ENCODE data around the gene KCND3. TPM values are rescaled to one million over a fixed set of nuclear protein-coding genes. Genes with fewer than 3 reads are reported as not detected.

Gene KCND3
- total and polyA plus RNA-seq, 2 donors (not counting 3 experiments of a cell fraction or from before 2014, with no cell fraction given) = 0.03 TPM; not detected in 1

- FAIRE-seq (no peak), DNase-seq (ENCODE audit: low read depth, low spot score) (no peak)
- Histone ChIP-seq H3K9ac (replicated peaks; ENCODE audit: extremely low read depth, insufficient read depth, low read length) (peak overlapping the region; percentile 14), H3K4me3 (replicated peaks in 1 of 3; ENCODE audit: insufficient read depth in 1 of 3, low read depth in 1 of 3, low read length in 3 of 3) (no peak overlapping the region), H3K4me2 (ENCODE audit: insufficient read depth, low read length) (no peak overlapping the region), H3K27ac (ENCODE audit: insufficient read depth, low read depth, low read length) (peak overlapping the region; percentile 89), H2AFZ (ENCODE audit: low read depth, low read length) (no peak overlapping the region), H4K20me1 (replicated peaks; ENCODE audit: control insufficient read depth, extremely low read depth, insufficient read depth, low read length) (no peaks in the 10 kb centered on the region), H3K27me3 (ENCODE audit: control insufficient read depth in 2 of 2, insufficient read depth in 2 of 2, low read length in 2 of 2) (no peaks in the 10 kb centered on the region), H3K9me1 (replicated peaks; ENCODE audit: control insufficient read depth, extremely low read depth, insufficient read depth, low read length) (no peaks in the 10 kb centered on the region), H3K9me3 (replicated peaks; ENCODE audit: control insufficient read depth, insufficient read depth, low read length) (no peaks in the 10 kb centered on the region), H3K36me3 (ENCODE audit: control insufficient read depth in 2 of 2, extremely low read depth in 1 of 2, insufficient read depth in 2 of 2, low read length in 2 of 2) (no peaks in the 10 kb centered on the region), H3K4me1 (ENCODE audit: control insufficient read depth, extremely low read depth, insufficient read depth, low read length) (peaks cover 31% of the 10 kb centered on the region), H3K79me2 (ENCODE audit: control insufficient read depth, insufficient read depth, low read length) (no peaks in the 10 kb centered on the region)
- ChIA-PET CTCF (interaction anchor here (1.3 to 4.3 kb wide), 4 partner anchors 11 to 37 kb away, joined by 4 to 30 read pairs (median 10); no protein-coding TSS in a partner anchor), POLR2A (no interaction called here)
- intact Hi-C loops (cut with micrococcal nuclease) = loop anchor here (1.0 to 10.0 kb wide), 2 partner anchors 23 to 768 kb away; partner anchors contain the start of genes DDX20 and LRIF1
- no TSS peak for BruUV-seq (replicated peaks)
- no peak for TF ChIP-seq POLR2AphosphoS5 (IDR thresholded peaks at IDR 0.05; ENCODE audit: insufficient read depth, low read depth, low read length)
- no peak for TF ChIP-seq POLR2A (IDR thresholded peaks at IDR 0.05; ENCODE audit: low read depth, low read length)
- no peak for TF ChIP-seq MAX (IDR thresholded peaks at IDR 0.05; ENCODE audit: insufficient read depth, insufficient read length)
- TF ChIP-seq MYC (IDR thresholded peaks at IDR 0.05; ENCODE audit: low read depth, low read length) = no peak
- TF ChIP-seq EZH2 (IDR thresholded peaks at IDR 0.05; ENCODE audit: borderline replicate concordance, low read depth, low read length, severe bottlenecking) = no peak
- TF ChIP-seq GATA2 (IDR thresholded peaks at IDR 0.05; ENCODE audit: insufficient read depth, insufficient read length, low read depth, low read length) = no peak
- no peak for TF ChIP-seq CTCF (IDR thresholded peaks at IDR 0.05; ENCODE audit: extremely low read depth in 1 of 2, insufficient read depth in 1 of 2, low read depth in 1 of 2, low read length in 2 of 2)
- no peak for TF ChIP-seq JUN (IDR thresholded peaks at IDR 0.05; ENCODE audit: borderline replicate concordance, insufficient read depth, insufficient read length, low read depth)
- TF ChIP-seq FOS (IDR thresholded peaks at IDR 0.05; ENCODE audit: borderline replicate concordance, insufficient read depth, low read length) = no peak
- dilution Hi-C loops (cut with MboI; ENCODE audit: extremely low pct_ligation_motif_present, low sequenced_read_pairs) = no loop called here
Observed at GRCh38 chr1:111732718-111733117, 256.8 kb downstream of the KCND3 start.

Data from endothelial cell of umbilical vein (primary cell).